HCT116 (cell line): Measurements from ENCODE around the gene MRPL39. TPM values are rescaled to one million over a fixed set of nuclear protein-coding genes. Genes with fewer than 3 reads are reported as not detected.

Experiments used
- ATAC-seq: fragments of 200-7000 bp; cut with Tn5 transposase; 2 replicates; pipeline ENCODE4 v1.9.1; 2020; ENCODE audit warnings: mild to moderate bottlenecking, moderate library complexity
- BruUV-seq: library from RNA; stranded (reverse); fragments of 400-500 nt; replicated peaks from 2 replicates; lab custom pipeline; 2021; lab: Mats Ljungman, UMichigan
- CTCF ChIA-PET: fragments of 300-600 bp; sonication (Branson Sonifier 250); formaldehyde crosslinking; loops from one replicate; lab custom pipeline; 2021; ENCODE audit warnings: antibody characterized with exemption; lab: Charles Lee
- POLR2A ChIA-PET: fragments of 300-600, 350-600 bp; sonication (Branson Sonifier 250); formaldehyde crosslinking; loops from one replicate; lab custom pipeline; 2021; ENCODE audit warnings: antibody characterized with exemption; lab: Charles Lee
- RAD21 ChIA-PET, 2 experiments: fragments of 300-600 bp; sonication (Branson Sonifier 250); formaldehyde crosslinking; loops; one replicate each; lab custom pipeline; 2023; ENCODE audit warnings: low total read pairs in 2 of 2; ENCODE audit not compliant: uncharacterized antibody in 2 of 2, unreplicated experiment in 2 of 2, low non-redundant PET in 1 of 2; lab: Charles Lee
- DNase-seq: peaks from one replicate; pipeline ENCODE4 v3.0.0-alpha.2; 2010; ENCODE audit warnings: low read depth, low spot score
- H2AFZ ChIP-seq: fragments of 200-600 bp; shearing (Covaris generic), sonication (generic); 2 replicates; pipeline ENCODE4 v1.6.1; 2017; ENCODE audit warnings: low read depth, mixed run types, mixed read lengths, antibody characterized with exemption, low read length; ENCODE audit not compliant: poor library complexity, severe bottlenecking
- H3K27ac ChIP-seq: 2 replicates; pipeline ENCODE4 v1.5.1; 2012; ENCODE audit warnings: low read depth, low read length
- H3K27me3 ChIP-seq: fragments of 200-600 bp; sonication (generic); 2 replicates; pipeline ENCODE4 v1.6.1; 2016; ENCODE audit warnings: mixed run types, low read length, mixed read lengths; ENCODE audit not compliant: insufficient read depth
- H3K36me3 ChIP-seq, 2 experiments: fragments of 200-500 bp in 1 of 2; fragments of 200-600 bp in 1 of 2; sonication (Bioruptor generic) in 1 of 2; sonication (generic) in 1 of 2; 2 replicates each; pipeline versions ENCODE4 v1.5.1 to v1.6.1; 2014 to 2016; ENCODE audit warnings: low read length in 2 of 2, inconsistent platforms in 1 of 2, mixed read lengths in 1 of 2, mixed run types in 1 of 2; ENCODE audit not compliant: insufficient read depth in 2 of 2, control insufficient read depth in 1 of 2
- H3K4me1 ChIP-seq, 2 experiments: fragments of 200-600 bp in 1 of 2; sonication (generic) in 1 of 2; 2 replicates each; pipeline versions ENCODE4 v1.5.1 to v1.6.1; 2012 to 2017; ENCODE audit warnings: low read length in 2 of 2, inconsistent platforms in 1 of 2, mild to moderate bottlenecking in 1 of 2, mixed read lengths in 1 of 2, mixed run types in 1 of 2, moderate library complexity in 1 of 2; ENCODE audit not compliant: insufficient read depth in 2 of 2, control insufficient read depth in 1 of 2
- H3K4me2 ChIP-seq: fragments of 200-600 bp; sonication (generic); 2 replicates; pipeline ENCODE4 v1.6.1; 2017; ENCODE audit warnings: mixed run types, low read length, mixed read lengths
- H3K4me3 ChIP-seq, 2 experiments: fragments of 200-600 bp in 1 of 2; sonication (generic) in 1 of 2; replicated peaks in 1 of 2; 2 replicates each; pipeline ENCODE4 v1.5.1; 2011 to 2016; ENCODE audit warnings: low read length in 2 of 2, control low read depth in 1 of 2, low read depth in 1 of 2, mild to moderate bottlenecking in 1 of 2, mixed read lengths in 1 of 2, mixed run types in 1 of 2
- H3K79me2 ChIP-seq: fragments of 200-600 bp; sonication (generic); 2 replicates; pipeline ENCODE4 v1.6.1; 2017; ENCODE audit warnings: mild to moderate bottlenecking, mixed run types, low read length, moderate library complexity, mixed read lengths; ENCODE audit not compliant: insufficient read depth
- H3K9ac ChIP-seq: fragments of 200-600 bp; sonication (generic); 2 replicates; pipeline ENCODE4 v1.6.1; 2016; ENCODE audit warnings: low read length, mixed read lengths
- H3K9me2 ChIP-seq: fragments of 200-600 bp; sonication (generic), shearing (Covaris generic); 2 replicates; pipeline ENCODE4 v1.6.1; 2017; ENCODE audit warnings: mixed run types, mild to moderate bottlenecking, moderate library complexity; ENCODE audit not compliant: insufficient read depth
- H3K9me3 ChIP-seq, 2 experiments: fragments of 200-500 bp in 1 of 2; fragments of 200-600 bp in 1 of 2; sonication (Bioruptor generic) in 1 of 2; sonication (generic) in 1 of 2; 2 replicates each; pipeline ENCODE4 v1.6.1; 2014 to 2017; ENCODE audit warnings: low read length in 2 of 2, mixed read lengths in 2 of 2, inconsistent platforms in 1 of 2, low read depth in 1 of 2, mild to moderate bottlenecking in 1 of 2, mixed run types in 1 of 2, moderate library complexity in 1 of 2; ENCODE audit not compliant: control insufficient read depth in 1 of 2, insufficient read depth in 1 of 2
- H4K20me1 ChIP-seq: fragments of 200-600 bp; sonication (generic), shearing (Covaris generic); 2 replicates; pipeline ENCODE4 v1.6.1; 2017; ENCODE audit warnings: mixed run types, mild to moderate bottlenecking, moderate library complexity; ENCODE audit not compliant: insufficient read depth
- CBX3 ChIP-seq: IDR thresholded peaks from 2 replicates; pipeline ENCODE4 v1.6.1; 2012; ENCODE audit warnings: low read depth
- EZH2 ChIP-seq: fragments of 200-600 bp; sonication (generic); IDR thresholded peaks from 2 replicates; pipeline ENCODE4 v1.6.1; 2017; ENCODE audit warnings: antibody characterized with exemption, mixed run types
- EZH2phosphoT487 ChIP-seq: fragments of 200-600 bp; IDR thresholded peaks from 2 replicates; pipeline ENCODE4 v1.6.1; 2018; ENCODE audit warnings: antibody characterized with exemption, borderline replicate concordance
- SIN3A ChIP-seq: IDR thresholded peaks from 2 replicates; pipeline ENCODE4 v1.6.1; 2012; ENCODE audit warnings: low read depth
- YY1 ChIP-seq: IDR thresholded peaks from 2 replicates; pipeline ENCODE4 v1.6.1; 2011; ENCODE audit warnings: low read length, low read depth, moderate library complexity, mild to moderate bottlenecking; ENCODE audit not compliant: insufficient replicate concordance; ENCODE audit errors: extremely low read depth
- ZBTB33 ChIP-seq: IDR thresholded peaks from 2 replicates; pipeline ENCODE4 v1.6.1; 2011; ENCODE audit warnings: mild to moderate bottlenecking, low read length, moderate library complexity; ENCODE audit not compliant: insufficient replicate concordance; ENCODE audit errors: extremely low read depth
- intact Hi-C: fragments of 100-400 bp; cut with micrococcal nuclease; formaldehyde crosslinking; loops from 2 replicates; pipeline ENCODE4 v1.10.0; 2022
- total RNA-seq: library from RNA; stranded (reverse); gene quantifications from one replicate; pipeline ENCODE4 v1.2.1, GENCODE V29; 2021; ENCODE audit not compliant: unreplicated experiment
- TF ChIP-seq, protein P1 (sequence below): IDR thresholded peaks from 2 replicates; pipeline ENCODE4 v1.6.1; 2012; ENCODE audit warnings: low read depth

The MRPL39 gene
- total RNA-seq, 1 experiment from 2014 or later = 41.1 TPM

- no peak overlapping the region for H2AFZ ChIP-seq
- H3K9me3 ChIP-seq = no peaks in the 10 kb centered on the region
- BruUV-seq = no TSS peak
- no peaks in the 10 kb centered on the region for H3K4me1 ChIP-seq
- no peaks in the 10 kb centered on the region for H3K27me3 ChIP-seq
- CTCF ChIA-PET = no interaction called here
- TF ChIP-seq, protein P1, sequence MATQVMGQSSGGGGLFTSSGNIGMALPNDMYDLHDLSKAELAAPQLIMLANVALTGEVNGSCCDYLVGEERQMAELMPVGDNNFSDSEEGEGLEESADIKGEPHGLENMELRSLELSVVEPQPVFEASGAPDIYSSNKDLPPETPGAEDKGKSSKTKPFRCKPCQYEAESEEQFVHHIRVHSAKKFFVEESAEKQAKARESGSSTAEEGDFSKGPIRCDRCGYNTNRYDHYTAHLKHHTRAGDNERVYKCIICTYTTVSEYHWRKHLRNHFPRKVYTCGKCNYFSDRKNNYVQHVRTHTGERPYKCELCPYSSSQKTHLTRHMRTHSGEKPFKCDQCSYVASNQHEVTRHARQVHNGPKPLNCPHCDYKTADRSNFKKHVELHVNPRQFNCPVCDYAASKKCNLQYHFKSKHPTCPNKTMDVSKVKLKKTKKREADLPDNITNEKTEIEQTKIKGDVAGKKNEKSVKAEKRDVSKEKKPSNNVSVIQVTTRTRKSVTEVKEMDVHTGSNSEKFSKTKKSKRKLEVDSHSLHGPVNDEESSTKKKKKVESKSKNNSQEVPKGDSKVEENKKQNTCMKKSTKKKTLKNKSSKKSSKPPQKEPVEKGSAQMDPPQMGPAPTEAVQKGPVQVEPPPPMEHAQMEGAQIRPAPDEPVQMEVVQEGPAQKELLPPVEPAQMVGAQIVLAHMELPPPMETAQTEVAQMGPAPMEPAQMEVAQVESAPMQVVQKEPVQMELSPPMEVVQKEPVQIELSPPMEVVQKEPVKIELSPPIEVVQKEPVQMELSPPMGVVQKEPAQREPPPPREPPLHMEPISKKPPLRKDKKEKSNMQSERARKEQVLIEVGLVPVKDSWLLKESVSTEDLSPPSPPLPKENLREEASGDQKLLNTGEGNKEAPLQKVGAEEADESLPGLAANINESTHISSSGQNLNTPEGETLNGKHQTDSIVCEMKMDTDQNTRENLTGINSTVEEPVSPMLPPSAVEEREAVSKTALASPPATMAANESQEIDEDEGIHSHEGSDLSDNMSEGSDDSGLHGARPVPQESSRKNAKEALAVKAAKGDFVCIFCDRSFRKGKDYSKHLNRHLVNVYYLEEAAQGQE = no peak
- no peak for TF ChIP-seq SIN3A
- H3K27ac ChIP-seq = no peak overlapping the region
- DNase-seq = no peak
- intact Hi-C loops = no loop called here
- no peaks in the 10 kb centered on the region for H3K79me2 ChIP-seq
- no peaks in the 10 kb centered on the region for H4K20me1 ChIP-seq
- no peak overlapping the region for H3K9ac ChIP-seq
- H3K4me2 ChIP-seq = no peak overlapping the region
- H3K4me3 ChIP-seq = no peak overlapping the region
- POLR2A ChIA-PET = no interaction called here
- H3K9me2 ChIP-seq = no peaks in the 10 kb centered on the region
- RAD21 ChIA-PET = no interaction called here
- no peak for ATAC-seq
- H3K36me3 ChIP-seq = no peaks in the 10 kb centered on the region
Measured at GRCh38 chr21:25565272-25566211, 41.7 kb downstream of the MRPL39 start.

- H3K36me3 ChIP-seq = no peaks in the 10 kb centered on the region
- H3K9me2 ChIP-seq = no peaks in the 10 kb centered on the region
- BruUV-seq = no TSS peak
- no peak for ATAC-seq
- no peak overlapping the region for H2AFZ ChIP-seq
- H3K27ac ChIP-seq = no peak overlapping the region
- POLR2A ChIA-PET = no interaction called here
- H3K27me3 ChIP-seq = no peaks in the 10 kb centered on the region
- RAD21 ChIA-PET = no interaction called here
- H3K9ac ChIP-seq = no peak overlapping the region
- no peaks in the 10 kb centered on the region for H3K9me3 ChIP-seq
- H3K4me3 ChIP-seq = no peak overlapping the region
- TF ChIP-seq ZBTB33 = no peak
- no peak for TF ChIP-seq EZH2
- no peak for TF ChIP-seq CBX3
- TF ChIP-seq YY1 = no peak
- TF ChIP-seq SIN3A = no peak
- TF ChIP-seq EZH2phosphoT487 = no peak
- no peak overlapping the region for H3K4me2 ChIP-seq
- no peaks in the 10 kb centered on the region for H3K4me1 ChIP-seq
- H3K79me2 ChIP-seq = no peaks in the 10 kb centered on the region
- intact Hi-C loops = no loop called here
- no peak for DNase-seq
- no peaks in the 10 kb centered on the region for H4K20me1 ChIP-seq
- CTCF ChIA-PET = no interaction called here
Measured at GRCh38 chr21:25564349-25564948, 42.8 kb downstream of the MRPL39 start.
